Stimulated activated CD4-positive, alpha-beta T cell treated with anti-CD3 and anti-CD28 coated beads, Interleukin-1b, Interleukin-23, amount 100 ng/mL, for 24 hours (primary cell): ENCODE results near the gene NOD2.

ENCODE experiments used
- DNase-seq, 4 experiments: peaks; one replicate each; pipeline ENCODE4 v3.0.0-alpha.2; 2020; ENCODE audit warnings: low read depth in 4 of 4, low spot score in 1 of 4

Gene NOD2

DNA sequence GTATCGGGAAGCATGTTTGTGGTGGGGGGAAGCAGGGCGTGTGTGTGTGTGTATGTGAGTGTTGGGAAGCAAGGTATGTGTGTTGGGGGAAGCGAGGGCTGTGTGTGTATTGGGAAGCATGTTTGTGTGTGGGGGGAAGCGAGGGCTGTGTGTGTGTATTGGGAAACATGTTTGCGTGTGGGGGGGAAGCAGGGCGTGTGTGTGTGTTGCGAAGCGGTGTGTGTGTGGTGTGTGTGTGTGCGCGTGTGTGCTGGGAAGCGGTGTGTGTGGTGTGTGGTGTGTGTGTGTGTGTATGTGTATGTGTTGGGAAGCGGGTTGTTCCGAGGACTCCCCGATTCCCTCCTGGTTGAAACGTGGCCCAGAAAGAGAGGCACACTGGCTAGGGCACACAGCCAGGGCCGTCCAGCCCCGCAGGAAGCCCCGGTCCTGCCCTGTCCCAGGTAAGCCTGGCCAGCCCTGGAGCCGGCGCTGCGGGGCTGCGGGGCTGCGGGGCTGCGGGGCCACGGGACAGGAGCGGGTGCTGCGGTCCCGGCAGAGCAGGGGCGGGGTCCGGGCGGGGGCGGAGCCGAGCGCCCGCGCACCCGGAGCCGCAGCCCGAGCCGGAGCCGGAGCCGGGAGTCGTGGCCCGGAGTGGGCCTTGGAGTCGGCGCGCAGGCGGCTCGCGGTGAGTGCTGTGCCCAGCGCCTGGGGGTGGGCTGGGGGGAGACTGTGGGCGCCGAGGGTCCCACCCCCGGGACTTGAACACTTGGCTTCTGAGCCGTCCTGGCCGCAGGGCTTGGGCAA, at the start of gene NOD2:
Gene NOD2, plus strand, starts transcription at position 608 of the 783 bp plus-strand sequence. CDS start 5,890 bp downstream, outside the sequence.
- DNase-seq = no peak

DNA sequence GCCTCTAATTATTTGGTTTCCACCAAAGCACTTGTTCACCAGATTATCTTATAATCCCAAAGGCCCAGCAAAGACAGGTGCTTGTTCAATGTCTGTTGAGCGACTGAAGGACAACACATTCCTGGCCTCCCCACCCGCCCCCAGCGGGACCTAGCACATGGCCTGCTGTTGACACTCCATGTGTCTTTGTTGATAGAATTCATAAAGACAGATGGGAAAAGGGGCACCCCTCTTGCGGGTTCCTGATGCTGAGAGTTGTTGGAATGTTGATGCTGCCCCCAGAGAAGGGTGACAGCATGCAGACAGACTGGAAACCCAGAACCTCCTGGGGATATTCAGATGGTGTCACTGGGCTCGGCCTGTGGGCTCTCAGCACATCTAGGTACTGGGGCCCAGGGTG, 49.2 kb upstream of the NOD2 start:
- DNase-seq = no peak

DNA sequence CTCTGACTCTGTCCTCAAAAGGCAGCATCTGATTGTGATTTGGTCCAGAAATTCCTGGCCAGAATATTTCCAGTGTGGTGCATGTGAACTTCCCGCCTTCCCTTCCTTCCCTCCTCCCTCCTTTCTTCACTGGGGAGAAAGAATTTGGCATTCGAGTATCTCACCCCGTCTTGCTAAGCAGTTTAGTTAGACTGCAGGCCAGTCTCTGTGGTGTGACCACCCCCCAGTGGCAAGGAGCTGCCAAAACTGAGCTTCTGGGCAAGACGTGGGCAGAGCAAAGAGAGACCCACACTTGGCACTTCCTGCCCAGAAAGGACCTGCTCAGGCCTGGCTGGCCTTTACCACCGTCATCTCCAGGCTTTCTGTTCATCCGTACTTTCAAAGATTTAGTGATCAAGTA, 48.7 kb upstream of the NOD2 start:
- DNase-seq = peak in 1 of 4 experiments; percentile 20

DNA sequence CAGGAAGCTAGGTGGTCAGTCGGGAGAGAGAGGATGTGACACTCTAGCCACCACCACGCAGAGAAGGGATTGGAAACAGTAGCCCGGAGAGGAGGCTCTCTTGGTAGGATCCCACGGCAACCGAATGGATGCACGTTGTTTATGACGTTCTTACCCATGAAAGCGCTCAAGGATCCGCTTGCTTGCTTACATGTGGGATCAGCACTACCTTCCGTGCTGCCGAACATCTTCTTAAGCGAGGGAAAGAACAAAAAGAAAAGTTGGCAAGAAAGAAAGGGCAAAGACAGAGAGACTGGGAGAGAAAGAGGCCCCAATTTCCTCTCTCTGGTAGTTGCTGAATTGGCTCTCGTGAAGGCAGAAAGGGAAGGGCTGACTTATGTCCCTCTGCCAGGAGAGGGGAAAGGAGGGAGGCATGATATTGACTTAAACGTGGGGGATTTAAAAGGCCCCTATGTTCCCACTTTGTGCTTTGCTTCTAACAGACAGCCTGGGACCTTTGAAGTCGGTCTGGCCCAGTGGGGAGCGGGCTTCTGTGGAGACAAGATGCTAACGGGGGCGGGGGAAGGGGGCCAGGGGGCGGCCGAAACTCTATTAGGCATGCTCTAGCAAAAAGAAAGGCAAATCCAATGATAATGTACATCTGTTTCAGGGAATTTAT, 47.7 kb upstream of the NOD2 start:
- no peak for DNase-seq

DNA sequence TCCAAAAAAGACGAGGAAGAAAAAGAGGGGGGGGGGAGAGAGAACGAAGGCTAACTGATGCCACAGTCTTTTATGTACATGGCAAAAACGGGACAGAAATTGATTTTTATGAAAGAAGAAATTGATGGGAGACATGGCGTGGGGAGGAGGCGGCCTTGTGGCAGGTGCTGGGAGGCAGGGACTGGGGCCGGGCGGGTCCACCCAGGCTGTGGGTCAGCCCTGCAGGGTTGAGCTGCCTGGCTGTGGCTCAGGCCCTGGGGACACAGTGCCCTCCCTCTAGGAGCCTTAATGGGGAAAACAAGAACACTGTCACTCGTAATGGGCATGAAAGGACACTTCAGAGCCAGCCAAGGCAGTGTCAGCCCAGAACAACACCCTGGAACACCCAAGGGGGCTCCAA, 47.1 kb upstream of the NOD2 start:
- no peak for DNase-seq

DNA sequence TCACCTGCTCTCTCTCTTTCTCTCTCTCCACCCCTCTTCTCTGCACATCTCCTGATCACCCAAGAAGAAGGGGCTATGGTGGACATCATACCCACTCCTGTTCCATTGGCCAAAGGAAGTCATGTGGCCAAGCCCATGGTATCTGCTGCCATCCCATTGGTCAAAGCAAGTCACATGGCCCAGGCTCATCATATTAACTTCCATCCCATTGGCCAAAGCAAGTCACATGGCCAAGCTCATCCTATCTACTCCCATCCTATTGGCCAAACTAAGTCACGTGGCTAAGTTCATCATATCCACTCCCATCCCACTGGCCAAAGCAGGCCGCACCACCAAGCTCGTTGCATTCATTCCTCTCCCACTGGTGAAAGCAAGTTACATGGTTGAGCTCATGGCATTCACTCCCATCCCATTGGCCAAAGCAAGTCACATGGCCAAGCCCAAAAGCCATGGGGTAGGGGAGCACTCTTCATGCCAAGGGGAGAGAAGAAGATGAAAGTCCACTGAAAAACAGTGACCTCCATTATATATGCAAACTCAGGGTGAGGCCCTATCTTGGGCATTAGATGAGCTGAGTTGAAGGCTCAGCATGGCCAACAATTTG, 41.5 kb upstream of the NOD2 start:
- DNase-seq = no peak

DNA sequence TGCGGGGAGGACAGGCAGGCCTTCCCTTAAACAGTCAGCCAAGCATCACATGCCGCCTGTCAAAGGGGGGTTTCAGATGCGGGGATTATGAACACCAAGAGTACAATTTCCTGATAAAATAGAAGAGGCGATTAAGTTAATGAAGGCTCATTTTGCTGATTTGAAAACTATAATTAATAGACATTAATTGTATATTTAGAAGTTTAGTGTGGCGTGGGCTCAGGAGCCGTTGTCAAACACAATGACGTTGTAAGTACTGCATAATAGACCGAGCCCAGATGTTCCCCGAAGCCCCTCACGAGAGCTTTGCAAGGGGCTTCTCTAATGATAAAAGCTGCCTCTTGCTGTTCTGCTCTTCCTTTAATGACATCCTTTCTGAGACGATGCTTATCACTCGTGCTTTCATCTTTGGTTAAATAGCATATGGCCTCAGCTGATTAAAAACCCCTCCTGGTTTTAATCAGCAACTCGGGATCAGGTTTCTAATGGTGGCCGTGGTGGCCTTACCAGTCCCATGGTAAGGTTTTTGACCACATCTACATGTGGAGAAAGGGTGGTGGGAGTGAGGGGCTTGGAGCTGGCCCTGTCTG, 40.5 kb upstream of the NOD2 start:
- DNase-seq = no peak

DNA sequence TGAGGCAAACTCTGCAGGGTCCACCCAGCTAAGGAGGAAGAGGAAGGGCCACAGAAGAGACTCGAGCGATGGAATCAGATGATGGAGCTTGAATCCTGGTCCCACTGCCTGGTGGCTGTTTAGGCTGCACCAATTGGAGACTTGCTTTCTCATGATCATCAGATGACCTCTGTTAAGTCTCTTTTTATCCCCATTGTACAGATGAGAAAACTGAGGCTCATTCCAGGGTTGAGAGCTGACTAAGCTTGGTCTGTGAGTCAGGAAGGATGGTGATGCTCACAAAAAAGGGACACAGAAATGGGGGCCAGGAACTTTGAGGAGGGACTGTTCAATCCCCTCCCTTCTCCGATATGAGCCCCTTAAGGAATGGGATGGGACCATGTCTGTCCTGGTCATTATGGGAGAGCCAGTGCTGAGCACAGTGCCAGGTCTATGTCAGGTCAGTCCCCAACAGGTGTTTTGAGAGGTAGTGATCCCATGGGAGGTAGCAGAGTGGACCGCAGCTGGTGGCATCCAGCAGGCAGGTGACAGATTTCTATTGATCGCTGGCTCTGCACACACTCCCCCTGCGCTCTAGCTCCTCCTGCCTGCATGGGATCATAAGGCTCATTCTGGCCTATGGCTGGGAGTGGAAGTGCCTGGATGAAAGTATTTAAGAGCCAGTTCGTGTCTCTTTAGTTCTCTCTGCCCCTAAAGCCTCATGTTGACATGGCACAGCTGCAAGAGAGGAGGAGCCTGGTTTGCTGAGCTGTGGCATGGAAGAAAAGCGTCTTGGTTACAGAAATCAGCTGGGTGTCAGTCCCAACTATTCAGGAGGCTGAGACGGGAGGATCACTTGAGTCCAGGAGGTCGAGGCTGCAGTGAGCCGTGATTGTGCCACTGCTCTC, 39.5 kb upstream of the NOD2 start:
- no peak for DNase-seq

DNA sequence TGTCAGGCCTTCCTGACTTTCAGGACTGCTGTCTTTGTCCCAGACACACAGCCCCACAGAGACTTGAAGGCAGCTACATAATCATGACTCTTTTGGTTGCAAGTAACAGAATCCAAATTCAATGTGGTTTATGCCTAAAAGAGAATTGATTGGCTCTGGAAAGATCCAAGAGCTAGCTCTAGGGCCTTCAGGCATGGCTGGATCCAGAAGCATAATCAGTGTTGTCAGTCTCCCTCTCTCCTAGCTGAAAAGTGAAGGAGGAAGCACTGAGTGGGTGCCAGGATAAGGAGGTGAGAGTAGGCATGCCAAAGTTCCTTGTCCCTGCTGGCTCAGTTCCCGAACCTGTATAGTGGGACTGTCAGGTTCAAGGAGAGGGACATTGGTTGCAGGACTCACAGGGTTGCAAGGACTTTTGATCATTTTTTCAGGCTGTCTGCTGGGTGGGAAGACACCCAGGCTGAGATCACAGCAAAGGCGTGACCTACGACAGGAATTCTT, 37.8 kb upstream of the NOD2 start:
- no peak for DNase-seq

DNA sequence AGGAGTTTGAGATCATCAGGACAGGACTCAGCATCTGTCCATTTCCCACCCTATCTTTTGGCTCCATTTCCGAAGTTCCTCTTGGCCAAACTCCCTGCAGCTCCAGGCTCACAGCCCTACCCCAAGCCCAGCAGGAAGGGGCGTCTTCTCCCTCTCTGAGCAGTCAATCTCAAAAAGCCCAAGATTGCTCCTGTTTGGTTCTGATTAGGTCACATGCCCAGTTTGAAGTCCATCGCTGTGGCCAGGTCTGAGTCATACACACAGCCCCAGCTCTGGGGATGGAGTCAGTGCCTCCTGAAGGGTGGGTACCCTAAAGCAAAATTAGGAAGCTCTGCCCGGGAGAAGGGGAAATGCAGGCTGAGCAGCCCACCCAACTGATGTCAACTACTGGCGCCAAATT, 36.2 kb upstream of the NOD2 start:
- no peak for DNase-seq

DNA sequence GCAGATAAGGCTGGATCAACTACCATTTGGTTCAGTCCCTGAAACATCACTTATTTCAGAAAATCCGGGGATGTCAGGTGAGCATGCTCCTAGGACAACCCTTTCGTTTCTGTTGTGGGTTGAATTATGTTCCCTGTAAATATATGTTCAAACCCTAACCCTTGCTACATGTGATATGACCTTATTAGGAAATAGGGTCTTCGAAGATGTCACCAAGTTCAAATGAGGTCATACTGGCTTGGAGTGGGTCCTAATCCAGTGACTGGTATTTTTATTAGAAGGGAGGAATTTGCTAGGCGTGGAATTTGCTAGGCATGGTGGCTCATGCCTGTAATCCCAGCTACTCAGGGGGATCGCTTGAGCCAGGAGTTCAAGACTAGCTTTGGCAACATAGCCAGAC, 33.6 kb upstream of the NOD2 start:
- no peak for DNase-seq

DNA sequence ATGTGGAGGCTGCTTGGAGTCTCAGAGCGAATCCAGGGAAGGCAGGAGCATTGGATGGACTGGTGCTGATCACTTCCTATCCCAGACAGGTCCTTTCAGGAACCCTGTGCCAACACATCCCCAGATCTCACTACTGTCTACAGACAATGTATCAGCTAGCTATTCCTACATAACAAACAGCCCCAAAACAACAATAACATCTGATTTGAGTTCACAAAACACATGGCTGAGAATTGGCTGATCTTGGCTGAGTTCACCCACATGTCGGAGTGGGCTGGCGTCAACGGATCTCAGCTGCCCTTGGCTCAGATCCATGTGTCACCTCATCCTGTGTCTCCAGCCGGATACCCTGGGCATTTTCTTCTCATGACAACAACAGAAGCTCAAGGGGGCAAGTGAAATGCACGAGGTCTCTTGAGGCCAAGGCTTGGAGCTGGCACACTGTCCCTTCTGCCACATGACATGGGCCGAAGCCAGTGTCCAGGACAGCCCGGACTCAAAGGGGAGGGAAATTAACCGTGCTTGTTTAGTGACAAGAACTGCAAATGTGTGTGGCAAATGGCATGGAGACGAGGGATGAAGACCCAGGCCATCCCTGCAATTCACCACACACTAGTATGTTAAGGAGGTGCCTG, 31.0 kb upstream of the NOD2 start:
- DNase-seq = no peak

DNA sequence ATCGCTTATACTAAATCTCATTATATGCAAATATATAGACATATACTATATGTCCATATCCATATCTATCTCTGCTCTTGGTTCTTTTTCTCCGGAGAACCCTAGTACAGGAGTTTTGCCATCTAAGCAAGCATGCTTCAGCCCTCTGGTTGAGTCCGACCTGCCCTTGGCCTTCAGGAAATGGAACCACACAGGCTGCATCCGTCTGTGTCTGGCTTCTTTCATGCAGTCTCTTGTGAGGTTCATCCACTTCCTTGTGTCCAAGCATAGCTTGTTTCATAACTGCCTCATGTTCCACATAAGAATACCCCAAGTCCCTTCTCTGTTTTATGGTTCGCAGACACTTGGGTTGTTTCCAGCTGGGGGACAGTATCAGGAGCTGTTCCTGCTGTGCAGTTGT, 29.1 kb upstream of the NOD2 start:
- DNase-seq = no peak

DNA sequence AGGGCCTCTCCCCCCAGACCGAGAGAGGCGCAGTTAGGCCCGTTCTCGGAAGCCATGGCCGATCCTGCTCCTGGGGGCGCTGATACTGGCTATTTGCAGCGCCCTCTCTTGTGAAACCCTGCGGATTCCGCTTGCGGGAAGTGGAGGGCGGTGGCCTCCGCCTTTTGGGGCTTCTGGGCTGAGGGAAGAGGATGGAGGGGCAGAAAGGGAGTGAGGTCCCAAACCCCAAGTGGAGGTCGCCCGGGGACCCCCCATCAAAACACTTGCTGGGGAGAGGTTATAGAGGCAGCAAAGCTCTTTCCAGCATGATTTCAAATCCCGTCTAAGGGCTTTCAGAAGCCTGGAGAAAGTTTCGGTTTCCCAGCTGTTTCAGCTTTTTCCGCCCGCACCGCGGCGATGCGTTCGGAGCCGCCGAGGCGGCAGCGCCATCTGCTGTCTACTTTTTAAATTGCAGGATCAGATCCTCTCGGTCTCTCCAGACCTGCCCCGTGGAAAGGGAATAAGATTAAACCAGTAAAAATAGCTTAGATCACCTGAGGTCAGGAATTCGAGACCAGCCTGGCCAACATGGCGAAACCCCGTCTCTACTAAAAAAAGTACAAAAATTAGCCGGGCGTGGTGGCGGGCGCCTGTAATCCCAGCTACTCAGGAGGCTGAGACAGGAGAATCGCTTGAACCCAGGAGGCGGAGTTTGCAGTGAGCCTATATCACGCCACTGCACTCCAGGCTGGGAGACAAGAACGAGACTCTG, 28.1 kb upstream of the NOD2 start:
- peak; percentile 70 to 92 (median 72) for DNase-seq

DNA sequence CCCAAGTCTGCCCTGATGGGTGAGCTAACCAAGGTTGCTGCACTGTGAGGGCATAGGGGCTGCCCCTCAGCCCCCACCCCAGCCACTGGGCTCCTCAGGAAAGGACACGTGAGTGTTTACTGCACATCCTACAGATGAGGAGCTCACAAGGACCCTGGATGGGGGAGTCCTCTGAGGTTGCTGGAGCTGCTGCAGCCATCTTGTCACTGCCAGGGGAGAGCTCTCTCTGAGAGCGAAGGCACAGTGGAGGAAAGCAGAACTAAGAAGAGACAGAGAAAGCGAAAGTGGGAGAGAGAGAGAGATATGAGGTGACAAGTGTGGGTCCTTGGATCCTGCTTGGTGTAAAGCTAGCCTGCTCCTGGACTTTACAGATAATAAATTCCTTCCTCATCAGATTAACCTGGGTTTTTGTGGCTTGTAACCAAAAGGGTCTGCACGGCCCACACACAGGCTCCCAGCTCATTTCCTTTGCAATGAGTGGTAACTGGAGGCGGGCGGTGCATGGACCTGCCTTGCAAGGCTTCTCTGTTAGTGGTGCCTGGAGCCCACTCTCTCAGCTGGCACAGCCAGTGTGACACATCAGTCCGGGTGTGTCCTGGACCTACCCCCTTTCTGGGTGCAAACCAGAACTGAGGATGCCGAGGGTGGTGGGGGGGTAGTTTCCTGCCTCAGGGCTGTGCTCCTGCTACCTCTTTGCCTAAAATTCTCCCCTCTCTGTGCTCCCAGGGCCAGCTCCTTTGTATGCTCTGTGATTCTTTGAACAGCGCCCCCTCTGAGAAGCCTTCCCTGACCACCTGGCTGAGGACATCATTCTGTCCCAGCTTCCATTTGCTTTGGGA, 26.5 kb upstream of the NOD2 start:
- DNase-seq = peak in 1 of 4 experiments; percentile 38

DNA sequence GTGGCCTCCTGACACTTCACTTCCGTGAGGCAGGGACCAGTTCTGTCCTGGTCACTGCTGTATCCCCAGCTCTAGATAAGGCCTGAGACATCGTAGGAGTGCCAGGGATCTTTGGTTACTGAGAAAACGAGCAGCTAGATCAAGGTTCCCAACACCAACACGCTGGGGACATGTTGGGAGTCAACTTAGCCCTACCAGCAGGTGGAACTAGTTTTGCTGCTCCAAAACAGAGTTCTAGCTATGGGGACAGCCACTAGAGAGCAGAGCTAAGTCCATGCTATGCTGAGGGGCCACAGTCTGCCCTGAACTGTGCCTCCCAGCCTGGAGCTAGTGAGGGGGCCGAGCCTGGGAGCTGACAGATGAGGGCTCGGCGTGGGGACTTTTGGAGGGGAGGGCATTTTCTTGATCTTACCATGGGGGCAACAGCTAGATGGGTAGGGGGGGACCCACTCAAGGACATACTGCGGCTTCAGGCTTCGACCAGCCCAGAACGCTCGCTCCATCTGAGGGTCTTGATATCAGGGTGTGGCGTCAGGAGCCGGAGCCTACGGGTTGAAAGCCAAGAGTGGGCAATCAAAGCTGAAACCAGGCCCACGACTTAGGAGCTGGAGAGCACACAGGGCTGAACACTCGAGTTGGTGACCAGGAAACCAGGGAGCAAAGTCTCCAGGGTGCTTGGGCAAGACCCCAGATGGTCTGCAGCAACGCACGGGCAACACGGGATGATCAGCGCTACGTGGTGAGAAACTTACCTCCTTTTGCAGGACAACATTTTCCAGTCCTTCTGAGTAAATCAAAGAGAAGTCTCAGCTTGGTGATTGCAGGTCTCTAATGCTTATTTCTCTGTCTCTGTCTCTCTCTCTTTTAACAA, 25.7 kb upstream of the NOD2 start:
- no peak for DNase-seq

DNA sequence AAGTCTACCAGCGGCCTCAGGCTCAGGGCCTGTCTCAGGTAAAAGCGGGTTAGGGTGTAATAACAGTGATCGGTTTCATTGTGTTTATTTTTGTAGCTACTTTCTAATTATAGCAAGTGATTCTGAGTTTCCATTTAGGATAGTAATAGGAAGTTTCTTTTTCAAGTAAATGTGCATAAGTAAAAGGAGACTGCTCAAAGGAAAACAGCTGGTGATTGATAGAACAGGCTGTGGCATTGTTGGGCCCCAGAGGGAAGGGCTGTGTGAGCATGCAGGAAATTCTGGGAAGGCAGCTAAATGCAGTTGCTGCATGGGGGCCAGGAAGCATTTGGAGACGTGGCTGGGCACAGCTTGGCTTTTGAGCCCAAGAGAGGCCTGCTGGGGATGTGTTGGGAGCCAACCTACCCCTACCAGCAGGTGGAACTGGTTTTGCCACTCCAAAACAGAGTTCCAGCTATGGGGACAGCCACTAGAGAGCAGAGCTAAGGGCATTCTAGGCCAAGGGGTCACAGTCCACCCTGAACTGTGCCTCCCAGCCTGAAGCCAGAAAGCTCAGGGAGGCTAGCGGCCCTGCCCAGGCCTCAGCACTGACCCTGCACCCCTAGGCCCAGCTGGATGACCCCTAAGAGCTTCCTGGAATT, 24.9 kb upstream of the NOD2 start:
- DNase-seq = no peak
